Urinary bladder (tissue), 4 donors: ENCODE results near the gene ANTXRL. TPM values are rescaled to one million over a fixed set of nuclear protein-coding genes. Genes with fewer than 3 reads are reported as not detected.
"Not testable (repeated sequence)": the region's sequence is repeated elsewhere in the genome, so short reads cannot be mapped to it uniquely, and the experiment has no call there.

Experiments
- DNase-seq: peaks from one replicate; pipeline ENCODE4 v3.0.0-alpha.2; 2015; ENCODE audit errors: extremely low spot score
- H3K27ac ChIP-seq: one replicate; pipeline ENCODE4 v1.5.1; 2013; ENCODE audit warnings: low read depth, mild to moderate bottlenecking, moderate library complexity
- H3K36me3 ChIP-seq: one replicate; pipeline ENCODE4 v1.6.1; 2013; ENCODE audit warnings: mild to moderate bottlenecking, moderate library complexity; ENCODE audit not compliant: insufficient read depth
- H3K4me1 ChIP-seq: one replicate; pipeline ENCODE4 v1.6.1; 2013; ENCODE audit warnings: mild to moderate bottlenecking, moderate library complexity; ENCODE audit not compliant: insufficient read depth
- H3K4me3 ChIP-seq: one replicate; pipeline ENCODE4 v1.5.1; 2013; ENCODE audit warnings: low read depth, low read length
- WGBS: extraction: QIAGEN DNeasy Blood & Tissue Kit; methylation state at CpG from one replicate; pipeline ENCODE4 v1.1.7; 2013; 5-methylcytosine and 5-hydroxymethylcytosine counted together
- polyA plus RNA-seq: library from polyadenylated mRNA; stranded (reverse); fragments of 200-250 nt; gene quantifications from one replicate; pipeline ENCODE4 v1.2.3, GENCODE V29; 2013
- total RNA-seq: library from RNA; depleted of rRNA; stranded (reverse); fragments of >200 nt; gene quantifications from one replicate; pipeline ENCODE4 v1.2.3, GENCODE V29; 2014
- donor health status: healthy with polysubstance abuse.
- donor health status: healthy.

Gene ANTXRL
- not detected for total RNA-seq
- polyA plus RNA-seq, result 0.44 TPM

- WGBS, result 97% methylated on average over 8 of the region's 8 CpGs
- no peak for DNase-seq
- H3K27ac ChIP-seq, result no peak within 1 kb of the TSS
These were observed at the start of gene ANTXRL for GRCh38 chr10:46286991-46287693. Gene ANTXRL, plus strand, starts transcription at chr10:46286997. Its CDS starts 266 bp downstream, at chr10:46287263.

GRCh38 chr10:46237815-46238510, 48.8 kb upstream of the ANTXRL start:
- Histone ChIP-seq H3K4me1 (no peaks in the 10 kb centered on the region), H3K4me3 (no peak overlapping the region), H3K36me3 (no peaks in the 10 kb centered on the region), H3K27ac (no peak overlapping the region)
- DNase-seq, result no peak
- WGBS, result 87% methylated on average over 3 of the region's 3 CpGs

More at GRCh38 chr10:46286991-46287693, at the start of gene ANTXRL:
- H3K4me3 ChIP-seq, result no peak within 1 kb of the TSS
- peaks cover 1% of the 10 kb centered on the region for H3K4me1 ChIP-seq
- H3K36me3 ChIP-seq, result no peaks in the 10 kb centered on the region

DNA sequence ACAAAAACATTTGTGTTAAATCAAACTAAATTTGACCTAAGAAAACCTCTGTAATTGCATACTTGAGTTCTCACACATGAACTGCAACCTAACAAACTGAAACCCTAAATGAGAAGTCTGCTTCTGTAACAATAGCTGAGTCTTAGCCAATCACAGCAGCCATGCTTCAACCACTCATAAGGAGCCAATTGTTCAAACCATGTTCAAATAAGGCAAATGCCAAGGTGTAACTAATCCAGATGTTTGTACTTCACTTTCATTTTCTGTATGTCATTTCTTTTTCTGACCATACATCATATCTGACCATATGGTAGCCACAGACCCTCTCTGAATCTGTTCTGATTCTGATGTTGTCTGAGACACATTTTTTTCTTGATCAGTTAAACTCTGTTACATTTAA, 47.5 kb upstream of the ANTXRL start:
- Histone ChIP-seq H3K4me3 (no peak overlapping the region), H3K36me3 (no peaks in the 10 kb centered on the region), H3K4me1 (no peaks in the 10 kb centered on the region), H3K27ac (no peak overlapping the region)
- DNase-seq, result no peak

DNA sequence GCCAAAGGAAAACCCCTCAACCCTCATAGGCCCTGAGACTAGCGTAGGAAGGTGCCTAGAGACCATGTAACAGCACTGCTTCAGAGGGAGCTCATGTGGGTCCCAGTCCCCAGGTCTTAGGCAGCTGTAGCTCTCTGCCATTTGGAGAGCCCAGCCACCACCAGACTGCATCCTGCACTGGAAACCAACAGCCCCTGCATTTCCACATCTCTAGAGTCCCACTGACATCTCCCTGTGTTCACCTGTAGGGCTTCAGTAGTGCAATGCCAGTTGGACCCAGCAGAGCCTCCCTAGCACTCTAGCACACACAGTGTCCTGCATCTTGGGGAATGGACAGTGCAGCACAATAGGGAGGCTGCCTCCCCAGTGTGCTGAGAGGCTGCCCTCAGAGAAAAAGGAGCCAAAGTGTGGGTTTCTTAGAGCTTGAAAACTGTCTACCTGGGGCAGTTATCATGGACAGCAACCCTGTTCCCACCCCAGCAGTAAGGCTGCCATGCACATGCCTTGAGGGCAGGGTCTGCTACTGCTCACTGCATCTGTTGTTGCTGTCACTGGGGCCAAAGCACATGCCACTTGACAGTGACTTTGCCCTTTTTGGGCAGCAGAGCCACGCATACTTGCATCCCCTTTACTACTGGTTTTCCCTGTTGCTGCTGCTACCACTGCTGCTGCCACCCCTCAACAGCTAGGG, 46.7 kb upstream of the ANTXRL start:
- H3K36me3 ChIP-seq, result no peaks in the 10 kb centered on the region
- WGBS, result 95% methylated on average over 2 of the region's 2 CpGs
- H3K27ac ChIP-seq, result no peak overlapping the region
- no peaks in the 10 kb centered on the region for H3K4me1 ChIP-seq
- no peak overlapping the region for H3K4me3 ChIP-seq
- DNase-seq, result no peak

- no peak for DNase-seq
- no peak overlapping the region for H3K27ac ChIP-seq
- WGBS, result 95% methylated on average over 2 of the region's 2 CpGs
- no peak overlapping the region for H3K4me3 ChIP-seq
- no peaks in the 10 kb centered on the region for H3K4me1 ChIP-seq
- no peaks in the 10 kb centered on the region for H3K36me3 ChIP-seq
These were observed 45.9 kb upstream of the ANTXRL start for GRCh38 chr10:46240684-46241565.

GRCh38 chr10:46245381-46245900, 41.4 kb upstream of the ANTXRL start:
- H3K4me1 ChIP-seq, result no peaks in the 10 kb centered on the region
- H3K36me3 ChIP-seq, result no peaks in the 10 kb centered on the region
- no peak overlapping the region for H3K4me3 ChIP-seq
- DNase-seq, result no peak
- no peak overlapping the region for H3K27ac ChIP-seq
- WGBS, result 90% methylated on average over 9 of the region's 9 CpGs

- not testable (repeated sequence) for DNase-seq, H3K4me1 ChIP-seq, H3K4me3 ChIP-seq, H3K36me3 ChIP-seq, H3K27ac ChIP-seq
- WGBS, result 75% methylated on average over 10 of the region's 10 CpGs
These were observed 40.2 kb upstream of the ANTXRL start for GRCh38 chr10:46246400-46247180.

GRCh38 chr10:46247181-46247475, 39.7 kb upstream of the ANTXRL start:
- DNase-seq, result no peak
- no peaks in the 10 kb centered on the region for H3K4me1 ChIP-seq
- no peak overlapping the region for H3K4me3 ChIP-seq
- no peaks in the 10 kb centered on the region for H3K36me3 ChIP-seq
- 90% methylated on average over 3 of the region's 3 CpGs for WGBS
- no peak overlapping the region for H3K27ac ChIP-seq

DNA sequence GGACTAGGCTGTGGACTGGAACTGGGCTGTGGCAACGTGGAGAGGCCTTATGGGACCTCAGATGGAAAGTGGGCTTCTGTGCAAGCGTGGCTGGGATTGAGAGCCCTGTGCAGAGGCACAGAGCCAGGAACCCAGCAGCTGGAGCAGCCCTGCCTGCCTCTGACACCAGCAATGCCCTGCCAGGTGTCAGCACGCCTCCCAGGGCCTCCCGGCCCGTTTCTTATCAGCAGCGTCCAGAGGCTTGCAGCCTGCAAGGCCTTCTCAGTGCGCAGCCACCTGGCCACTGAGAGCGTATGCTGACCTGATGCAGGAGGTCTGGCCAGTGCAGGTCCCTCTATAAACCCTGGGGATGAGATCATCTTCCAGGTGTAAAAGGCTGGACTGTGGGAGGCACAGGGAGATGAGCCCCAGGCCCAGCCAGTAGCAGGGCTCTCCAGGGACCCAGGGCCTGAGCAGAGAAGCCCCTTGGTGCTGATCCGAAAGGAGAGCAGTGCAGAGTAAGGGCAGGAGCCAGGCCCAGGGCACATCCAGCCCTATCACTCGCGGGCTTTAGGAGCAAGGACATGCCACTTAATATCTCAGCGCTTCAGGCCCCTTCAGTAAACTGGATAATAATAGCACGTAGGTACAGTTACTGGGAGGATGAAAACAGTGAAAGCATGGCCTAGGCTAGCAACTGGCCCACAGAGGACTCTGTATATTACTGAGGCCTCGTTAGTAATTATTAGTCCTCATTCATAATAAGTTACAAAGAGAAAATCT, 38.8 kb upstream of the ANTXRL start:
- Histone ChIP-seq H3K36me3 (no peaks in the 10 kb centered on the region), H3K4me1 (no peaks in the 10 kb centered on the region), H3K27ac (no peak overlapping the region), H3K4me3 (no peak overlapping the region)
- no peak for DNase-seq
- 81% methylated on average over 14 of the region's 14 CpGs for WGBS

GRCh38 chr10:46248651-46249146, 38.1 kb upstream of the ANTXRL start:
- Histone ChIP-seq H3K4me1 (no peaks in the 10 kb centered on the region), H3K36me3 (no peaks in the 10 kb centered on the region), H3K4me3 (no peak overlapping the region), H3K27ac (no peak overlapping the region)
- no peak for DNase-seq
- WGBS, result 67% methylated on average over 10 of the region's 10 CpGs

GRCh38 chr10:46249617-46250344, 37.0 kb upstream of the ANTXRL start:
- 94% methylated on average over 6 of the region's 9 CpGs for WGBS
- not testable (repeated sequence) for DNase-seq, H3K4me1 ChIP-seq, H3K27ac ChIP-seq, H3K4me3 ChIP-seq, H3K36me3 ChIP-seq
